Activated naive CD8-positive, alpha-beta T cell (primary cell): Measurements from ENCODE around the gene PER2.
"Not testable (repeated sequence)": the region's sequence is repeated elsewhere in the genome, so short reads cannot be mapped to it uniquely, and the experiment has no call there.

Experiments used
- H3K27ac Mint-ChIP-seq: one replicate; pipeline ENCODE4 v1.8.0; 2021; ENCODE audit warnings: mixed read lengths
- H3K27me3 Mint-ChIP-seq: one replicate; pipeline ENCODE4 v1.8.0; 2021; ENCODE audit warnings: mixed read lengths
- H3K36me3 Mint-ChIP-seq: one replicate; pipeline ENCODE4 v1.8.0; 2021; ENCODE audit warnings: mixed read lengths
- H3K4me1 Mint-ChIP-seq: one replicate; pipeline ENCODE4 v1.8.0; 2021; ENCODE audit warnings: low read depth, mixed read lengths
- H3K4me3 Mint-ChIP-seq: one replicate; pipeline ENCODE4 v1.8.0; 2021; ENCODE audit warnings: mild to moderate bottlenecking, mixed read lengths
- H3K9me3 Mint-ChIP-seq: one replicate; pipeline ENCODE4 v1.8.0; 2021; ENCODE audit warnings: low read depth, mixed read lengths

Gene PER2, protein sequence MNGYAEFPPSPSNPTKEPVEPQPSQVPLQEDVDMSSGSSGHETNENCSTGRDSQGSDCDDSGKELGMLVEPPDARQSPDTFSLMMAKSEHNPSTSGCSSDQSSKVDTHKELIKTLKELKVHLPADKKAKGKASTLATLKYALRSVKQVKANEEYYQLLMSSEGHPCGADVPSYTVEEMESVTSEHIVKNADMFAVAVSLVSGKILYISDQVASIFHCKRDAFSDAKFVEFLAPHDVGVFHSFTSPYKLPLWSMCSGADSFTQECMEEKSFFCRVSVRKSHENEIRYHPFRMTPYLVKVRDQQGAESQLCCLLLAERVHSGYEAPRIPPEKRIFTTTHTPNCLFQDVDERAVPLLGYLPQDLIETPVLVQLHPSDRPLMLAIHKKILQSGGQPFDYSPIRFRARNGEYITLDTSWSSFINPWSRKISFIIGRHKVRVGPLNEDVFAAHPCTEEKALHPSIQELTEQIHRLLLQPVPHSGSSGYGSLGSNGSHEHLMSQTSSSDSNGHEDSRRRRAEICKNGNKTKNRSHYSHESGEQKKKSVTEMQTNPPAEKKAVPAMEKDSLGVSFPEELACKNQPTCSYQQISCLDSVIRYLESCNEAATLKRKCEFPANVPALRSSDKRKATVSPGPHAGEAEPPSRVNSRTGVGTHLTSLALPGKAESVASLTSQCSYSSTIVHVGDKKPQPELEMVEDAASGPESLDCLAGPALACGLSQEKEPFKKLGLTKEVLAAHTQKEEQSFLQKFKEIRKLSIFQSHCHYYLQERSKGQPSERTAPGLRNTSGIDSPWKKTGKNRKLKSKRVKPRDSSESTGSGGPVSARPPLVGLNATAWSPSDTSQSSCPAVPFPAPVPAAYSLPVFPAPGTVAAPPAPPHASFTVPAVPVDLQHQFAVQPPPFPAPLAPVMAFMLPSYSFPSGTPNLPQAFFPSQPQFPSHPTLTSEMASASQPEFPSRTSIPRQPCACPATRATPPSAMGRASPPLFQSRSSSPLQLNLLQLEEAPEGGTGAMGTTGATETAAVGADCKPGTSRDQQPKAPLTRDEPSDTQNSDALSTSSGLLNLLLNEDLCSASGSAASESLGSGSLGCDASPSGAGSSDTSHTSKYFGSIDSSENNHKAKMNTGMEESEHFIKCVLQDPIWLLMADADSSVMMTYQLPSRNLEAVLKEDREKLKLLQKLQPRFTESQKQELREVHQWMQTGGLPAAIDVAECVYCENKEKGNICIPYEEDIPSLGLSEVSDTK (N-terminal part only)

DNA sequence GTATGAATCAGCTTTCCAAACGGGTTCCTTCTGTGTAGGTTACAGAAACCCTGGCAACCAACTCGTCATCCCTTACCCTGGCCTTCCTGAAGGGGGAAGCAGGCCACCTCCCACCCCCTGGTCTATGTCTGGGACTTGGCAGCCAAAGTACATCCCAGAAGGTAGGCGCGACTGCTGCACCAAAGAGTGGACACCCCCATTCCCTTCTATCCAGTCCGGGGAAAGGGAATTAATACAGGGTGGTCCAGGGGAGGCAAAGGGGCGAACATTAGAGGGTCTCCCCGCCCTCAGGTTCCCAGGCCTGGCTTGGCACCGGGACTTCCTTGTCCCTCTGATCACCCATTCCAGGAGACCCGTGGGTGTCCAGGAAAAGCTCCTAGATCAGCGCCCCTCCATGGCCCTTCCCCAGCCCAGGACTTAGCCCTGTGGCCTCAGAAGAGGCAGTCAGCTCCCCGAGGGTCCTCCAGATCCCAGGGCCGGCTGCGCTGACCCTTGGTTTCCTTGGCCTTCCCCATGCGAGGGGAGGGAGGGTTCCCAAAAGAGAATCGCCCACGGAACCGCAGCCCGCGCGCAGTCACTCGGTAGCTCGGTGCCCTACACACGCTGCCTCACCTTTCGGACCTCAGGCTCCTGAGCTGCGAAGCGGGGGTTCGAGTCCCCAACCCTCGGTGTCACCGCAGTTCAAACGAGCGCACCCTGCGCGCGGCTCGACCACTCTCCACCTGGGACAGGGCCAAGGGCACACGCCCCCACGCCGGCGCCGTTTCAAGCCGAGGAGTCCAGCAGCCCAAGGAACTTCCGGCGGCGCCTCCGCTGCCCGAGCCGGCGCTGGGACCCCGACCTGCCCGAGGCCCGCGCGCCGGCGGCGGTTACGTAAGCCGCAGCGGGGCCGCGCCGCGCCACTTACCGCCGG lies at the start of gene PER2:
PER2 (minus strand) TSS at position 874 of the 913 bp plus-strand sequence. CDS start 10,674 bp downstream, outside the sequence.
- Mint-ChIP-seq H3K27me3 (no peaks in the 10 kb centered on the region), H3K4me1 (peaks cover 47% of the 10 kb centered on the region)

DNA sequence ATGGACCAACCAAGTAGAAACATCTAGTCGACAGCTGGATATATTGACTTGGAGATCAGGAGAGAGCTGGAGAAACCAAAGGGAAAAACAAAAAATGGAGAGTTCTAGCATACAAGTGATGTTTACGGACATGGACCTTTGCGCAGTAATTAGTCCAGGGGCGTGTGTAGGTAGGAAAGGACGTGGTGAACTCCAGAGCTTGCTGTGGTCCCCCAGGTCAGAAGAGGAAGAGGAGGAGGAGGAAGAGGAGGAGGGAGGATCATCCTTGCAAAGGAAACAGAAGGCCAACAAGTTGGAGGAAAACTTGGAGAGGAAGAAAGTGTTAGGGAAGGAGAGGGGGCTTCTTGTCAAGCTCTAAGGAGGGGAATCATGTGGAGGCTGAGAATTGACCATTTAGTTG lies 49.4 kb upstream of the PER2 start:
- H3K9me3 Mint-ChIP-seq, result no peaks in the 10 kb centered on the region
- no peak overlapping the region for H3K27ac Mint-ChIP-seq
- H3K27me3 Mint-ChIP-seq, result no peaks in the 10 kb centered on the region
- H3K4me3 Mint-ChIP-seq, result no peak overlapping the region
- peaks cover 5% of the 10 kb centered on the region for H3K36me3 Mint-ChIP-seq
- peaks cover 5% of the 10 kb centered on the region for H3K4me1 Mint-ChIP-seq

More for the DNA sequence above, at the start of gene PER2:
- Mint-ChIP-seq H3K9me3 (no peaks in the 10 kb centered on the region), H3K36me3 (peaks cover 2% of the 10 kb centered on the region), H3K4me3 (peak within 1 kb of the TSS; percentile 94), H3K27ac (peak within 1 kb of the TSS; percentile 97)

DNA sequence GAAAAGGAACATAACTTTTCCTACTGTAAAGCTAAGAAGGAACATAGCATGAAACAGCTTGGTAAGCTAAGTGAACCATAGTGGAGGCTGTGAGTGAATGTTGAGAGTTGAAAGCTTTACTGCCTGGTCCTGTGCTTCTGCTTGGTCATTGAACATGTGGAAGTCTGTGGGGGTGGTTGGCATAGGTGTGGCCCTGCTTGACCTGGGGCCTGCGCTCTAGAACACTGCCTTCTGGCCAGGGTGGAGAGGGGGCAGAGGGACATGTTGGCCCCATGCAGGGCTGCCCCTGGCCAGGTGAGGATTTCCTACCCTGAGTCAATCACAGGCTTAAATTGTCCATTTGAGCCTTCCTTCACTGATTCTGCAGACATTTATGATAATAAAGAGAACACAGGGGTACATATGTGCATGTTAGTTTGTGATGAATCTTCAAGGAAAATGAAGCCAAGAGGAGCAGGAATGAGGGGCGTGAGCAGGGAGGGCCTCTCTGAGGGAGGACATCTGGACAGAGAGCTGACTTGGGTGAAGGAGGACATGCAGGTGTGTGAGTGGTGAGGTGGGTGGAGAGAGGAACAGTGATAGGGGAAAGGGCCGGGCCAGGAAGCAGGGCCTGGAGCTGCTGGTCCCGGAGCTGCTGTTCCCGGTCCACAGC lies 48.5 kb upstream of the PER2 start:
- no peak overlapping the region for H3K4me3 Mint-ChIP-seq
- peaks cover 7% of the 10 kb centered on the region for H3K36me3 Mint-ChIP-seq
- H3K27ac Mint-ChIP-seq, result no peak overlapping the region
- H3K9me3 Mint-ChIP-seq, result no peaks in the 10 kb centered on the region
- no peaks in the 10 kb centered on the region for H3K27me3 Mint-ChIP-seq
- H3K4me1 Mint-ChIP-seq, result peaks cover 5% of the 10 kb centered on the region

DNA sequence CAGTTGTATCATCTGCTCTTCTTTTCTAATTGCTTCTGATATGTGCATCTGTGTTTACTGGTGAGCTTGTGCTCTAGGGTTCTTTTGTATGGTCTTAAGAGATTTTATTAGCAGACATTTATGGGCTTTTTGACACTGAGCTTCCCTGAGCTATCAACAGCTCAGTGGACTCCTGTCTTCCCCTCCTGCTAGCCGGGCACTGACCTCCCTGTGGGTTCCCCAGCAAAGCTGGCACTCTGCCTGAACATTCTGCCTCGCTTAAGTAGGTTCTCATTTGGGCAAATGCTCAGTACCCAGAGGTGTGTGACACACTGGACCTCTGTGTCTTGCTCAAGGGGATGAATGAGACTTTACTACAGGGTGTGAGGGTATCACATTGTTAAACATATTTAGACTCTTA lies 47.7 kb upstream of the PER2 start:
- H3K4me1 Mint-ChIP-seq, result peaks cover 5% of the 10 kb centered on the region
- H3K9me3 Mint-ChIP-seq, result no peaks in the 10 kb centered on the region
- H3K4me3 Mint-ChIP-seq, result no peak overlapping the region
- no peak overlapping the region for H3K27ac Mint-ChIP-seq
- H3K27me3 Mint-ChIP-seq, result no peaks in the 10 kb centered on the region
- H3K36me3 Mint-ChIP-seq, result peaks cover 7% of the 10 kb centered on the region

DNA sequence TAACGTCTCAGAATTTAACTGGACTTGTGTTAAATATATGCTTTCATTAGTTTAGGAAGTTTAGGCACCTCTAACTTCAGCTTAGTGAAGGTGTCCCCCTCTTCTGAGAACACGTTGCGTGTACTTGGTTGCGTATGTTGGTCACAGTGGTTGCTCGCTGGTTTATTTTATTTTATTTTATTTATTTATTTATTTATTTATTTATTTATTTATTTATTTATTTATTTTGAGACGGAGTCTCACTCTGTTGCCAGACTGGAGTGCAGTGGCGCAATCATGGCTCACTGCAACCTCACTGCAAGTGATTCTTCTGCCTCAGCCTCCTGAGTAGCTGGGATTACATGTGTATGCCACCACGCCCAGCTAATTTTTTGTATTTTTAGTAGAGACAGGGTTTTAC lies 47.2 kb upstream of the PER2 start:
- not testable (repeated sequence) for H3K36me3 Mint-ChIP-seq, H3K4me3 Mint-ChIP-seq, H3K9me3 Mint-ChIP-seq, H3K27ac Mint-ChIP-seq, H3K27me3 Mint-ChIP-seq, H3K4me1 Mint-ChIP-seq

DNA sequence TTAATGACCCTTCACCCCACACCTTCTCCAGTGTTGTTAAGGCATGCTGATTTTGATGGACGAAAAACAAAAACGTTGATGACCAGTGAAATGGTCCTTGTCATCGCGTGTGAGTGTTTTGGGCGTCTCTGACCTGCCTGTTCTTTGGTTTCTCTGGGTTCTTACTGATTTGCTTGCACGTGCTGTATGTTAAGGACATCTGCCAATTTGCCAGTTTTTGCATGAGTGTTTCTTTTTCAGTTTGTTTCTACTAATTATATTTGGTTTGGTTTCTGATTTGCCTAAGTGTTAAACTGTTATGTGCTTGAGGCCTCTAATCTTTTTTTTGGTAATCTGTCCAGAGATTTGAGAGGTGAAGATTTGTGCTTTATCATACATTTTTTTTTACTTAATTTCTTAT lies 46.5 kb upstream of the PER2 start:
- Mint-ChIP-seq H3K4me1 (peaks cover 5% of the 10 kb centered on the region), H3K27me3 (no peaks in the 10 kb centered on the region), H3K4me3 (no peak overlapping the region), H3K27ac (no peak overlapping the region), H3K9me3 (no peaks in the 10 kb centered on the region), H3K36me3 (peaks cover 9% of the 10 kb centered on the region)

DNA sequence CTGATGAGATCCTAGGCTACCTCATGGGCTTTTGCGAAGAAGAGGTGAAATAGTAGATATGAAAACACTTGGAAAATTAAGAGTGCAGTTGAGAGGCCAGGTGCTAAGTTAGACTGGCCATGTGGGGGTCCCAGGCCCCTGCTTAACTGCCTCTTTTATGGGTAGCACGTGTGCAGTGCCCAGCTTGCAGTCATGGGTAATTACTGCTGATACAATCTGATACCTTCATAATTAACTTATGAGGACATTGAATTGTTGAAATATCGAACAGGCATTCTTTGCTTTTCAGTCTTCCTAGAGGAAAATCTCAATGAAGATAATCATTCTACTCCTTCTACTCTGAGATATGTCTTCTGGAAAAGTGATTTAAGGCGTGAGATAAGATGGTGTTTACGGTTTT lies 43.5 kb upstream of the PER2 start:
- Mint-ChIP-seq H3K36me3 (peaks cover 22% of the 10 kb centered on the region), H3K9me3 (no peaks in the 10 kb centered on the region), H3K27me3 (no peaks in the 10 kb centered on the region), H3K27ac (no peak overlapping the region), H3K4me3 (no peak overlapping the region), H3K4me1 (no peaks in the 10 kb centered on the region)

DNA sequence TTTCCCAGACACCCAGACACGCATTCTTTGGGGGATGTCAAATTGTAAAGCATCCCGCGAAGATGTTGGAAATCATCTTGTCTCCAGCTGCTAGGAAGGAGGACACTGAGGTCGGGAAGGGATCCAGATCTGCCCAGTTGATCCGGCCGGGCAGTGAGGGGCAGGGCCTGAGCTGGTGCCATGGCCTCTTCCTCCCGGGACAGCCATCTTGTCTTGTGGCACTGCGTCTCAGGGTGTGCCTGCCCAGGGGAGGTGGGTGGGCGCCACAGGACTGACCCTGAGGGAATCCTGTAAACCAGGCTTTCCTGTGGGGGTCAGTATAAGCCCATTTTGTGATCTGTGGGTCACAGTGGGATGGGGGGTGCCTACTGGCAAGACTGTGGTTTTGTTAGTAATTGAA lies 42.0 kb upstream of the PER2 start:
- no peaks in the 10 kb centered on the region for H3K27me3 Mint-ChIP-seq
- no peaks in the 10 kb centered on the region for H3K4me1 Mint-ChIP-seq
- peaks cover 25% of the 10 kb centered on the region for H3K36me3 Mint-ChIP-seq
- H3K9me3 Mint-ChIP-seq, result no peaks in the 10 kb centered on the region
- no peak overlapping the region for H3K4me3 Mint-ChIP-seq
- H3K27ac Mint-ChIP-seq, result no peak overlapping the region

DNA sequence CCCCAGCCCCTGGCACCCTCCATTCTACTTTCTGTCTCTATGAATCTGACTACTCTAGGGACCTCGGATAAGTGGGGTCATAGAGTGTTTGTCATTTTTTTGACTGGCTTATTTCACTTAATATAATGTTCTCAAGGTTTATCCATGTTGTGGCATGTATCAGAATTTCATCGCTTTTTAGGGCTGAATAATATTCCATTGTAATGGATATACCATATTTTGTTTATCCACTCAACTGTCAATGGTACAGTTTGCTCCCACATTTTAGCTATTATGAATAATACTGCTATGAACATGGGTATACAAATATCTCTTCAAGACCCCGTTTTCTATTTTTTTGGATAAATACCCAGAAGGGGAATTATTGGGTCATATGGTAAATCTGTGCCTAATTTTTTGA lies 39.3 kb upstream of the PER2 start:
- Mint-ChIP-seq H3K4me3 (no peak overlapping the region), H3K27ac (no peak overlapping the region), H3K9me3 (no peaks in the 10 kb centered on the region), H3K4me1 (peaks cover under 1% of the 10 kb centered on the region), H3K27me3 (no peaks in the 10 kb centered on the region), H3K36me3 (peaks cover 23% of the 10 kb centered on the region)

DNA sequence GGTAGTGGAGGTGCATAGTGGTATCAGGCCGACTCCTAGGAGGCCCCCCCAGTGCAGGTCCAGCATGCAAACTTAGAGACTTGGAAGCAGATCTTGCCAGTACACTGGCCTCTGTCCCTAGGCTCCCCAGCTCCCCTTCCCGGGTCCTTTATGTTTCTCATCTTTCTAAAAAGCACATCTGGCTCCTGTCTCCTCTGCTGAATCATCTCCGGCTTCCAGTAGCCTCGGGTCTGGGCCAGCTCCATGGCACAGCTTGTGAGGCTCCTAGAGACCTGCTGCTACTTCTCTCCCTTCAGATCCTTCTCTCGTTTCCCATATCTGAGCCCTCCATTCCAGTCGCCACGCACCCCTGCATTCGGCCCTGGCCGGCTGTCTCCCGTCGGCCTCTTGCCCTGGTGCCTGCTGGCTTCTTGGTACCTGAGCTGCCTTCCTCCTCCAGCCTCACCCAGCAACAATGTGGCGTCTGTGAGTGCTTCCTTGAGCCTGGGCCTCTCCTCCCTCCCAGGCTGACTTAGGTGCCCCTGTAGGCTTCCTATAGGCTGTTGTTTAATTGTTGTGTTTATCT lies 38.5 kb upstream of the PER2 start:
- H3K27me3 Mint-ChIP-seq, result no peaks in the 10 kb centered on the region
- no peak overlapping the region for H3K27ac Mint-ChIP-seq
- no peak overlapping the region for H3K4me3 Mint-ChIP-seq
- H3K4me1 Mint-ChIP-seq, result peaks cover 2% of the 10 kb centered on the region
- no peaks in the 10 kb centered on the region for H3K9me3 Mint-ChIP-seq
- H3K36me3 Mint-ChIP-seq, result peaks cover 20% of the 10 kb centered on the region

DNA sequence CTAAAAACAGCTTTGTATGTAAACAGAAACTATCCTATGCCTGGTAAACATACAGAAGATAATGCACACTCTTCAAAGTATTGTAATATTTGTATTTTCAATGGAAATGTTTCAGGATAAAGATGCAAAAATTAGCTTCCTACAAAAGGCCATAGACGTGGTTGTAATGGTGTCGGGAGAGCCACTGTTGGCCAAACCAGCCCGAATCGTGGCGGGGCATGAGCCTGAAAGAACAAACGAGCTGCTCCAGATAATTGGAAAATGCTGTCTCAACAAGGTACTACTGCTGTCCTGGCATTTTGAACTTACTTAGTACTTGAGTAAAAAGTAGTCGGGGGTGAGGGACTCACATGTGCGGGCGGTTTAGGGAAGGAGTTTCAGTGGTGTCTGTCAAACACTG lies 37.3 kb upstream of the PER2 start:
- H3K27ac Mint-ChIP-seq, result no peak overlapping the region
- no peaks in the 10 kb centered on the region for H3K9me3 Mint-ChIP-seq
- H3K36me3 Mint-ChIP-seq, result peaks cover 20% of the 10 kb centered on the region
- no peaks in the 10 kb centered on the region for H3K27me3 Mint-ChIP-seq
- H3K4me1 Mint-ChIP-seq, result peaks cover 12% of the 10 kb centered on the region
- H3K4me3 Mint-ChIP-seq, result no peak overlapping the region

DNA sequence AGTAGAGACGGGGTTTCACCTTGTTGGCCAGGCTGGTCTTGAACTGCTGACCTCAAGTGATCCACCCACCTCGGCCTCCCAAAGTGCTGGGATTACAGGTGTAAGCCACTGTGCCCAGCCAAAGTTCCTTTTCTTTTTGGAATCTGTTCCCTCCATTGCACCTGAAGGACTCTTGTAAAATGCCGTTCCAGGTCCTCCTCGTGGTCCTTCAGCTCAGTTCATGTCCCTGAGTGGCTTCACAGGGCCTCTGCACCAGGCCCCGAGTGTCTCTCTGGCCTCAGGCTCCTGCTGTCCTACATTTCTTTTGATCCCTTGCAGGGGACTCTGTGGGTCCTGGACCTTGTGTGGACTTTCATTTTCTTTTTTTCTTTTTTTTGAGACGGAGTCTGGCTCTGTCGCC lies 35.8 kb upstream of the PER2 start:
- not testable (repeated sequence) for H3K9me3 Mint-ChIP-seq

DNA sequence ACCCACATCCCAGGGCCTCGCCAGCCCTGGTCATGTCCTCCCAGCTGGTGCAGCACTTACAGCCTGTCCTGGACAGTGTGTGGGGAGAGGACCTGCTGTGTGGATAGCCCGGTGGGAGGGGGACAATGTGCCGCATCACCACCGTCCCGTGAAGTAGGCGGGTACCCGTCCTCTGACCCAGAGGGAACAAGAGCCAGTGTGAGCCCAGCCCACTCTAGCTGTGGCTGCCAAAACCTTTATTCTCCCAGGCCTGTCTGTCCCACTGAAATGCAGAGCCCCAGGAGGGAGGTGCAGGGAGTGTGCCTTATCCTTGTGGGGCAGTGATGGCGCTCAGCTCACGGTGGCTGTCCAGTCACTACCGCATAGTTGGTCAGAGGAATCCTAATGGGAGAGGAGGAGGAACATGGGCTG lies 33.6 kb upstream of the PER2 start:
- H3K27me3 Mint-ChIP-seq, result no peaks in the 10 kb centered on the region
- peak overlapping the region; percentile 86 for H3K4me3 Mint-ChIP-seq
- peaks cover 3% of the 10 kb centered on the region for H3K36me3 Mint-ChIP-seq
- no peak overlapping the region for H3K27ac Mint-ChIP-seq
- H3K9me3 Mint-ChIP-seq, result no peaks in the 10 kb centered on the region
- H3K4me1 Mint-ChIP-seq, result peaks cover 20% of the 10 kb centered on the region

More for the DNA sequence above, 35.8 kb upstream of the PER2 start:
- not testable (repeated sequence) for H3K4me3 Mint-ChIP-seq, H3K27ac Mint-ChIP-seq, H3K27me3 Mint-ChIP-seq
- Mint-ChIP-seq H3K4me1 (peaks cover 19% of the 10 kb centered on the region), H3K36me3 (peaks cover 13% of the 10 kb centered on the region)
